Common myeloid progenitor, CD34-positive (primary cell): ENCODE results near the gene WDR4.
"Not testable (repeated sequence)": the region's sequence is repeated elsewhere in the genome, so short reads cannot be mapped to it uniquely, and the experiment has no call there.

Source experiments
- CTCF ChIA-PET: fragments of 350-600 bp; sonication (Branson Sonifier 250); formaldehyde crosslinking; loops from one replicate; lab custom pipeline; 2021; ENCODE audit warnings: antibody characterized with exemption; lab: Charles Lee
- POLR2A ChIA-PET: fragments of 350-600 bp; sonication (Branson Sonifier 250); formaldehyde crosslinking; loops from one replicate; lab custom pipeline; 2021; ENCODE audit warnings: antibody characterized with exemption; lab: Charles Lee
- DNase-seq, 3 donors: peaks; one replicate each; pipeline versions ENCODE4 v3.0.0 to v3.0.0-alpha.2; 2013
- H3K27ac ChIP-seq, 2 experiments: 1 replicate in 1 of 2; 2 replicates in 1 of 2; pipeline ENCODE4 v1.7.0; 2013; ENCODE audit warnings: inconsistent platforms in 2 of 2, low read length in 2 of 2, mild to moderate bottlenecking in 2 of 2, low read depth in 1 of 2, moderate library complexity in 1 of 2; ENCODE audit not compliant: severe bottlenecking in 2 of 2, insufficient read depth in 1 of 2, poor library complexity in 1 of 2
- H3K27me3 ChIP-seq, 5 experiments: replicated peaks in 2 of 5; 1 replicate in 3 of 5; 2 replicates in 2 of 5; pipeline versions ENCODE4 v1.6.1 to v1.7.0; 2013; ENCODE audit warnings: low read length in 4 of 5, mild to moderate bottlenecking in 2 of 5, moderate library complexity in 2 of 5, inconsistent platforms in 1 of 5; ENCODE audit not compliant: insufficient read depth in 5 of 5, control insufficient read depth in 4 of 5
- H3K36me3 ChIP-seq, 4 experiments: 1 replicate in 2 of 4; 2 replicates in 2 of 4; pipeline versions ENCODE4 v1.6.1 to v1.7.0; 2013; ENCODE audit warnings: low read length in 3 of 4, control low read depth in 1 of 4, mild to moderate bottlenecking in 1 of 4; ENCODE audit not compliant: control insufficient read depth in 4 of 4, insufficient read depth in 4 of 4
- H3K4me1 ChIP-seq, 4 experiments: 1 replicate in 3 of 4; 2 replicates in 1 of 4; pipeline versions ENCODE4 v1.6.1 to v1.7.1; 2013; ENCODE audit warnings: low read length in 3 of 4, mild to moderate bottlenecking in 3 of 4, control low read depth in 1 of 4, inconsistent platforms in 1 of 4, moderate library complexity in 1 of 4; ENCODE audit not compliant: control insufficient read depth in 4 of 4, insufficient read depth in 4 of 4; ENCODE audit errors: control extremely low read depth in 1 of 4
- H3K4me3 ChIP-seq, 7 experiments: 1 replicate in 4 of 7; 2 replicates in 3 of 7; pipeline versions ENCODE4 v1.5.1 to v1.7.0; 2013; ENCODE audit warnings: mild to moderate bottlenecking in 7 of 7, low read length in 6 of 7, moderate library complexity in 6 of 7, inconsistent platforms in 2 of 7, low read depth in 2 of 7, control low read depth in 1 of 7; ENCODE audit not compliant: insufficient read depth in 4 of 7, control insufficient read depth in 1 of 7; ENCODE audit errors: extremely low read depth in 1 of 7
- H3K9me3 ChIP-seq, 5 experiments: 1 replicate in 4 of 5; 2 replicates in 1 of 5; pipeline versions ENCODE4 v1.6.1 to v1.7.1; 2013; ENCODE audit warnings: low read length in 4 of 5, mild to moderate bottlenecking in 2 of 5, inconsistent platforms in 1 of 5, low read depth in 1 of 5, moderate library complexity in 1 of 5; ENCODE audit not compliant: control insufficient read depth in 4 of 5, insufficient read depth in 2 of 5; ENCODE audit errors: control extremely low read depth in 1 of 5
- WGBS: methylation state at CpG from one replicate; pipeline ENCODE4 v1.1.5; 2013; ENCODE audit not compliant: insufficient coverage; 5-methylcytosine and 5-hydroxymethylcytosine counted together

WDR4 gene

GRCh38 chr21:42922918-42923317, 43.6 kb upstream of the WDR4 start:
- no peak for DNase-seq
- Histone ChIP-seq H3K27ac (no peak overlapping the region), H3K4me1 (peaks cover 0 to 13% (median 9%) of the 10 kb centered on the region in 4 experiments), H3K9me3 (no peaks in the 10 kb centered on the region), H3K4me3 (no peak overlapping the region), H3K36me3 (no peaks in the 10 kb centered on the region), H3K27me3 (no peaks in the 10 kb centered on the region)
- WGBS: 93% methylated on average over 17 of the region's 18 CpGs
- ChIA-PET CTCF (no interaction called here), POLR2A (no interaction called here)

DNA sequence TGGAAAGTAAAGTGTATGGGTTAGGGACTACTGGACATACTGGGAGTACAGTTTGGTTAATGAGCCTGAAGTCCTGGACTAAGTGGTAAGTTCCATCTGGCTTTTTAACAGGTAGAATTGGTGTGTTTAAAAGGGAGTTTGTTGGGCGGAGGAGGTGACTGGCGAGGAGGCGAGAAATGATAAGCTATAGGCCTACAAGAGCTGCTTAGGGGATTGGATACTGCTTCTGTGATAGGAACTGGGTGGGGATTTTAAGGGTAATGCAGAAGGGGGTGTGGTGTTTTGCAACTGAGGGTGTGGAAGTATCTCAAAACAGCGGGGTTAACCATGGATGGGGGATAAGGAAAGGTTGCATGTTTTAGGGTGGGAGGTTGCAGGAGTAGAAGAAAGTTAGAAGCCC, 42.6 kb upstream of the WDR4 start:
- no peak for DNase-seq
- Histone ChIP-seq H3K4me1 (peaks cover 0 to 13% (median 9%) of the 10 kb centered on the region in 4 experiments), H3K27ac (no peak overlapping the region), H3K27me3 (no peaks in the 10 kb centered on the region), H3K9me3 (no peaks in the 10 kb centered on the region), H3K4me3 (no peak overlapping the region), H3K36me3 (no peaks in the 10 kb centered on the region)
- POLR2A ChIA-PET: no interaction called here
- WGBS: 96% methylated on average over 3 of the region's 4 CpGs
- CTCF ChIA-PET: interaction anchor here (0.7 kb wide), 1 partner anchor 103 kb away, joined by 3 read pairs; no protein-coding TSS in a partner anchor

- Histone ChIP-seq H3K4me3 (no peak overlapping the region), H3K36me3 (peaks cover 0 to 2% (median 0%) of the 10 kb centered on the region in 4 experiments), H3K27ac (no peak overlapping the region), H3K27me3 (no peaks in the 10 kb centered on the region), H3K9me3 (no peaks in the 10 kb centered on the region), H3K4me1 (peaks cover 0 to 1% (median 0%) of the 10 kb centered on the region in 4 experiments)
- ChIA-PET CTCF (no interaction called here), POLR2A (interaction anchor here (0.6 kb wide), 1 partner anchor 10 kb away, joined by 4 read pairs; no protein-coding TSS in a partner anchor)
- 90% methylated on average over 2 of the region's 6 CpGs for WGBS
- no peak for DNase-seq
Observed at GRCh38 chr21:42918291-42918690, 39.0 kb upstream of the WDR4 start.

GRCh38 chr21:42913476-42913875, 34.1 kb upstream of the WDR4 start:
- CTCF ChIA-PET: no interaction called here
- POLR2A ChIA-PET: no interaction called here
- H3K36me3 ChIP-seq: peaks cover 6 to 36% (median 26%) of the 10 kb centered on the region in 4 experiments
- H3K4me3 ChIP-seq: no peak overlapping the region
- H3K27me3 ChIP-seq: no peaks in the 10 kb centered on the region
- DNase-seq: no peak
- no peak overlapping the region for H3K27ac ChIP-seq
- WGBS: 100% methylated on average over 7 of the region's 7 CpGs
- H3K4me1 ChIP-seq: no peaks in the 10 kb centered on the region
- no peaks in the 10 kb centered on the region for H3K9me3 ChIP-seq

- WGBS: 100% methylated on average over 4 of the region's 6 CpGs
- CTCF ChIA-PET, H3K4me1 ChIP-seq, H3K4me3 ChIP-seq, POLR2A ChIA-PET, H3K27me3 ChIP-seq, H3K9me3 ChIP-seq, H3K27ac ChIP-seq, DNase-seq: not testable (repeated sequence)
- peaks cover 8 to 44% (median 32%) of the 10 kb centered on the region in 4 experiments for H3K36me3 ChIP-seq
Observed at GRCh38 chr21:42911920-42912319, 32.6 kb upstream of the WDR4 start.

DNA sequence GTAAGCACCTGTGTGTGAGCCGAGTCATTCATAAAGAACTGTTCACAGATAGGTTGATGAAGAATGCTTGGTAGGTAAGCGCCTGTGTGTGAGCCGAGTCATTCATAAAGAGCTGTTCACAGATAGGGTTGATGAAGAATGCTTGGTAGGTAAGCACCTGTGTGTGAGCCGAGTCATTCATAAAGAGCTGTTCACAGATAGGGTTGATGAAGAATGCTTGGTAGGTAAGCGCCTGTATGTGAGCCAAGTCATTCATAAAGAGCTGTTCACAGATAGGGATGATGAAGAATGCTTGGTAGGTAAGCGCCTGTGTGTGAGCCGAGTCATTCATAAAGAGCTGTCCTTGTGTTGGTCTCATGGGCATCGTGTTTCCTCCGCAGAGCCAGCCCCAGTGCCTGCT, 29.1 kb upstream of the WDR4 start:
- H3K4me3 ChIP-seq, DNase-seq, CTCF ChIA-PET, H3K27ac ChIP-seq, POLR2A ChIA-PET, H3K4me1 ChIP-seq, H3K27me3 ChIP-seq, H3K9me3 ChIP-seq: not testable (repeated sequence)
- WGBS: over 99% methylated on average over 9 of the region's 9 CpGs
- H3K36me3 ChIP-seq: peaks cover 21 to 75% (median 53%) of the 10 kb centered on the region in 4 experiments

GRCh38 chr21:42906233-42906632, 26.9 kb upstream of the WDR4 start:
- Histone ChIP-seq H3K27ac (no peak overlapping the region), H3K4me1 (no peaks in the 10 kb centered on the region), H3K36me3 (peaks cover 20 to 80% (median 57%) of the 10 kb centered on the region in 4 experiments), H3K4me3 (no peak overlapping the region), H3K9me3 (peaks cover 0 to 8% (median 0%) of the 10 kb centered on the region in 5 experiments), H3K27me3 (no peaks in the 10 kb centered on the region)
- DNase-seq: no peak
- 99% methylated on average over 16 of the region's 16 CpGs for WGBS
- POLR2A ChIA-PET: no interaction called here
- CTCF ChIA-PET: no interaction called here
